Activated CD4-positive, alpha-beta T cell treated with anti-CD3 and anti-CD28 coated beads for 36 hours (primary cell): ENCODE measurements around the gene CCDC106. TPM values are rescaled to one million over a fixed set of nuclear protein-coding genes. Genes with fewer than 3 reads are reported as not detected.

ENCODE experiments used
- ATAC-seq: fragments of 200-7000 bp; cut with Tn5 transposase; one replicate; pipeline ENCODE4 v1.10.0; 2021; ENCODE audit warnings: mild to moderate bottlenecking, moderate library complexity
- CTCF ChIA-PET: fragments of 350-600 bp; sonication (Branson Sonifier 250); formaldehyde crosslinking; loops from one replicate; lab custom pipeline; 2021; ENCODE audit warnings: antibody characterized with exemption; lab: Charles Lee
- POLR2A ChIA-PET: fragments of 350-600 bp; sonication (Branson Sonifier 250); formaldehyde crosslinking; loops from one replicate; lab custom pipeline; 2021; ENCODE audit warnings: antibody characterized with exemption, inconsistent platforms; lab: Charles Lee
- DNase-seq: peaks from one replicate; pipeline ENCODE4 v3.0.0-alpha.2; 2020
- H3K27ac Mint-ChIP-seq: one replicate; pipeline ENCODE4 v1.8.0; 2021; ENCODE audit warnings: mixed read lengths
- H3K27me3 Mint-ChIP-seq: one replicate; pipeline ENCODE4 v1.8.0; 2021; ENCODE audit warnings: mixed read lengths
- H3K36me3 Mint-ChIP-seq: one replicate; pipeline ENCODE4 v1.8.0; 2021; ENCODE audit warnings: low read depth, mixed read lengths
- H3K4me1 Mint-ChIP-seq: one replicate; pipeline ENCODE4 v1.8.0; 2021; ENCODE audit warnings: mixed read lengths
- H3K4me3 Mint-ChIP-seq: one replicate; pipeline ENCODE4 v1.8.0; 2021; ENCODE audit warnings: mild to moderate bottlenecking, moderate library complexity, mixed read lengths
- H3K9me3 Mint-ChIP-seq: one replicate; pipeline ENCODE4 v1.8.0; 2021; ENCODE audit warnings: low read depth, mixed read lengths
- intact Hi-C, 2 experiments: fragments of 100-400 bp; cut with DNase I in 1 of 2; cut with micrococcal nuclease in 1 of 2; formaldehyde crosslinking; loops; one replicate each; pipeline versions ENCODE4 v1.14.2 to v1.15.1; 2022 to 2024; cut with DNase I, micrococcal nuclease
- total RNA-seq, 2 experiments: library from RNA; stranded (reverse); gene quantifications; one replicate each; pipeline ENCODE4 v1.2.3, GENCODE V29; 2021

The CCDC106 gene
- total RNA-seq, 2 experiments from 2014 or later = 6.2 to 6.3 TPM

GRCh38 chr19:55667511-55667910 is 19.5 kb downstream of the CCDC106 start:
- ChIA-PET POLR2A (interaction anchor here (0.8 to 2.5 kb wide), 2 partner anchors 10 to 11 kb away, joined by 5 to 8 read pairs; no protein-coding TSS in a partner anchor), CTCF (no interaction called here)
- Mint-ChIP-seq H3K9me3 (no peaks in the 10 kb centered on the region), H3K4me1 (peaks cover 20% of the 10 kb centered on the region), H3K36me3 (peaks cover 64% of the 10 kb centered on the region), H3K27ac (no peak overlapping the region), H3K4me3 (no peak overlapping the region), H3K27me3 (no peaks in the 10 kb centered on the region)
- DNase-seq (no peak), ATAC-seq (no peak)
- intact Hi-C loops = no loop called here

- DNase-seq (no peak), ATAC-seq (no peak)
- H3K36me3 Mint-ChIP-seq = peaks cover 60% of the 10 kb centered on the region
- ChIA-PET CTCF (interaction anchor here (0.7 to 1.6 kb wide), 2 partner anchors 11 to 14 kb away, joined by 3 to 7 read pairs; no protein-coding TSS in a partner anchor), POLR2A (interaction anchor here (2.5 kb wide), 1 partner anchor 11 kb away, joined by 8 read pairs; no protein-coding TSS in a partner anchor)
- no peak overlapping the region for H3K27ac Mint-ChIP-seq
- no peaks in the 10 kb centered on the region for H3K27me3 Mint-ChIP-seq
- intact Hi-C loops = no loop called here
- H3K9me3 Mint-ChIP-seq = no peaks in the 10 kb centered on the region
- H3K4me3 Mint-ChIP-seq = no peak overlapping the region
- peaks cover 16% of the 10 kb centered on the region for H3K4me1 Mint-ChIP-seq
Measured at GRCh38 chr19:55667958-55668357, 19.9 kb downstream of the CCDC106 start.

GRCh38 chr19:55668603-55669348 is 20.8 kb downstream of the CCDC106 start:
- CTCF ChIA-PET = interaction anchor here (0.7 to 1.6 kb wide), 2 partner anchors 12 to 14 kb away, joined by 3 to 7 read pairs; no protein-coding TSS in a partner anchor
- intact Hi-C loops = no loop called here
- DNase-seq (no peak), ATAC-seq (no peak)
- H3K36me3 Mint-ChIP-seq = peaks cover 57% of the 10 kb centered on the region
- no peak overlapping the region for H3K27ac Mint-ChIP-seq
- peaks cover 21% of the 10 kb centered on the region for H3K4me1 Mint-ChIP-seq
- POLR2A ChIA-PET = interaction anchor here (2.5 kb wide), 1 partner anchor 12 kb away, joined by 8 read pairs; no protein-coding TSS in a partner anchor
- H3K9me3 Mint-ChIP-seq = no peaks in the 10 kb centered on the region
- no peak overlapping the region for H3K4me3 Mint-ChIP-seq
- H3K27me3 Mint-ChIP-seq = no peaks in the 10 kb centered on the region

GRCh38 chr19:55669418-55670279 is 21.6 kb downstream of the CCDC106 start:
- POLR2A ChIA-PET = interaction anchor here (2.5 kb wide), 1 partner anchor 13 kb away, joined by 8 read pairs; no protein-coding TSS in a partner anchor
- Mint-ChIP-seq H3K36me3 (peaks cover 53% of the 10 kb centered on the region), H3K27ac (no peak overlapping the region), H3K4me3 (no peak overlapping the region), H3K27me3 (no peaks in the 10 kb centered on the region), H3K4me1 (peaks cover 25% of the 10 kb centered on the region), H3K9me3 (no peaks in the 10 kb centered on the region)
- CTCF ChIA-PET = interaction anchor here (1.6 kb wide), 1 partner anchor 15 kb away, joined by 7 read pairs; no protein-coding TSS in a partner anchor
- ATAC-seq = no peak
- intact Hi-C loops = loop anchor here in 1 of 2 experiments (2.0 kb wide), 1 partner anchor 13 kb away; no protein-coding TSS in a partner anchor
- DNase-seq = no peak

GRCh38 chr19:55670280-55671053 is 22.5 kb downstream of the CCDC106 start:
- no peaks in the 10 kb centered on the region for H3K9me3 Mint-ChIP-seq

GRCh38 chr19:55671054-55671378 is 23.0 kb downstream of the CCDC106 start:
- ATAC-seq (no peak), DNase-seq (no peak)
- intact Hi-C loops = loop anchor here in 1 of 2 experiments (2.0 kb wide), 1 partner anchor 14 kb away; no protein-coding TSS in a partner anchor
- H3K36me3 Mint-ChIP-seq = peaks cover 54% of the 10 kb centered on the region
- ChIA-PET CTCF (interaction anchor here (0.8 to 2.8 kb wide), 5 partner anchors 8 to 45 kb away, joined by 3 to 19 read pairs (median 5); no protein-coding TSS in a partner anchor), POLR2A (interaction anchor here (1.2 to 1.9 kb wide), 2 partner anchors 14 to 16 kb away, joined by 4 to 14 read pairs; partner anchors contain the start of gene U2AF2)
- no peak overlapping the region for H3K4me3 Mint-ChIP-seq
- no peaks in the 10 kb centered on the region for H3K27me3 Mint-ChIP-seq
- H3K4me1 Mint-ChIP-seq = peaks cover 25% of the 10 kb centered on the region
- H3K9me3 Mint-ChIP-seq = no peaks in the 10 kb centered on the region
- H3K27ac Mint-ChIP-seq = no peak overlapping the region

More at GRCh38 chr19:55670280-55671053, 22.5 kb downstream of the CCDC106 start:
- POLR2A ChIA-PET = interaction anchor here (1.2 to 1.9 kb wide), 2 partner anchors 13 to 16 kb away, joined by 4 to 14 read pairs; partner anchors contain the start of gene U2AF2
- ATAC-seq = no peak
- H3K27ac Mint-ChIP-seq = peak overlapping the region; percentile 37
- peaks cover 25% of the 10 kb centered on the region for H3K4me1 Mint-ChIP-seq
- intact Hi-C loops = loop anchor here in 1 of 2 experiments (2.0 kb wide), 1 partner anchor 14 kb away; no protein-coding TSS in a partner anchor
- CTCF ChIA-PET = interaction anchor here (1.6 to 2.8 kb wide), 2 partner anchors 11 to 14 kb away, joined by 5 to 19 read pairs; no protein-coding TSS in a partner anchor
- H3K27me3 Mint-ChIP-seq = no peaks in the 10 kb centered on the region
- peak; percentile 27 for DNase-seq
- H3K36me3 Mint-ChIP-seq = peaks cover 55% of the 10 kb centered on the region
- H3K4me3 Mint-ChIP-seq = no peak overlapping the region

- ChIA-PET POLR2A (interaction anchor here (1.9 kb wide), 1 partner anchor 15 kb away, joined by 14 read pairs; no protein-coding TSS in a partner anchor), CTCF (interaction anchor here (1.2 to 2.8 kb wide), 2 partner anchors 16 to 18 kb away, joined by 5 to 19 read pairs; partner anchors contain the start of gene U2AF2)
- ATAC-seq (no peak), DNase-seq (no peak)
- no peaks in the 10 kb centered on the region for H3K27me3 Mint-ChIP-seq
- intact Hi-C loops = no loop called here
- H3K4me1 Mint-ChIP-seq = peaks cover 38% of the 10 kb centered on the region
- H3K9me3 Mint-ChIP-seq = no peaks in the 10 kb centered on the region
- H3K4me3 Mint-ChIP-seq = no peak overlapping the region
- peaks cover 53% of the 10 kb centered on the region for H3K36me3 Mint-ChIP-seq
- no peak overlapping the region for H3K27ac Mint-ChIP-seq
Measured at GRCh38 chr19:55672418-55672817, 24.4 kb downstream of the CCDC106 start.

GRCh38 chr19:55673465-55673864 is 25.5 kb downstream of the CCDC106 start:
- intact Hi-C loops = no loop called here
- ATAC-seq (no peak), DNase-seq (no peak)
- peak overlapping the region; percentile 47 for H3K27ac Mint-ChIP-seq
- H3K4me3 Mint-ChIP-seq = peak overlapping the region; percentile 44
- ChIA-PET POLR2A (interaction anchor here (1.2 kb wide), 1 partner anchor 16 kb away, joined by 4 read pairs; no protein-coding TSS in a partner anchor), CTCF (interaction anchor here (0.6 to 2.8 kb wide), 4 partner anchors 17 to 211 kb away, joined by 3 to 19 read pairs (median 4); partner anchors contain the start of gene U2AF2)
- H3K27me3 Mint-ChIP-seq = no peaks in the 10 kb centered on the region
- H3K4me1 Mint-ChIP-seq = peaks cover 48% of the 10 kb centered on the region
- H3K36me3 Mint-ChIP-seq = peaks cover 56% of the 10 kb centered on the region
- no peaks in the 10 kb centered on the region for H3K9me3 Mint-ChIP-seq

- Mint-ChIP-seq H3K36me3 (peaks cover 59% of the 10 kb centered on the region), H3K4me3 (peak overlapping the region; percentile 95), H3K9me3 (no peaks in the 10 kb centered on the region), H3K27me3 (no peaks in the 10 kb centered on the region), H3K4me1 (peaks cover 52% of the 10 kb centered on the region), H3K27ac (peak overlapping the region; percentile 47)
- intact Hi-C loops = loop anchor here in 1 of 2 experiments (2.0 kb wide), 1 partner anchor 641 kb away; the partner anchor contains the start of gene ZSCAN5A
- ChIA-PET POLR2A (interaction anchor here (1.2 kb wide), 1 partner anchor 17 kb away, joined by 4 read pairs; no protein-coding TSS in a partner anchor), CTCF (interaction anchor here (0.6 to 1.1 kb wide), 3 partner anchors 19 to 211 kb away, joined by 3 to 4 read pairs (median 3); partner anchors contain the start of gene U2AF2)
- DNase-seq = no peak
- ATAC-seq = no peak
Measured at GRCh38 chr19:55673889-55674288, 25.9 kb downstream of the CCDC106 start.

GRCh38 chr19:55674459-55674840 is 26.4 kb downstream of the CCDC106 start:
- Mint-ChIP-seq H3K27ac (peak overlapping the region; percentile 72), H3K4me3 (peak overlapping the region; percentile 95), H3K4me1 (peaks cover 58% of the 10 kb centered on the region), H3K9me3 (no peaks in the 10 kb centered on the region), H3K27me3 (no peaks in the 10 kb centered on the region), H3K36me3 (peaks cover 60% of the 10 kb centered on the region)
- no peak for DNase-seq
- intact Hi-C loops = loop anchor here in 1 of 2 experiments (2.0 kb wide), 1 partner anchor 640 kb away; the partner anchor contains the start of gene ZSCAN5A
- ChIA-PET POLR2A (no interaction called here), CTCF (no interaction called here)
- no peak for ATAC-seq
